Endothelial cell (in vitro differentiated cells): ENCODE data around the gene PTPRN. TPM values are rescaled to one million over a fixed set of nuclear protein-coding genes. Genes with fewer than 3 reads are reported as not detected.

Experiments
- DNase-seq: peaks from one replicate; pipeline ENCODE4 v3.0.0; 2021; ENCODE audit warnings: low spot score
- H3K27ac Mint-ChIP-seq: one replicate; pipeline ENCODE4 v1.8.0; 2021; ENCODE audit warnings: mixed read lengths, inconsistent platforms; ENCODE audit not compliant: unreplicated experiment
- H3K27me3 Mint-ChIP-seq: one replicate; pipeline ENCODE4 v1.8.0; 2021; ENCODE audit warnings: mild to moderate bottlenecking, moderate library complexity, mixed read lengths, inconsistent platforms; ENCODE audit not compliant: unreplicated experiment
- H3K36me3 Mint-ChIP-seq: one replicate; pipeline ENCODE4 v1.8.0; 2021; ENCODE audit warnings: mild to moderate bottlenecking, low read depth, mixed read lengths, inconsistent platforms; ENCODE audit not compliant: unreplicated experiment
- H3K4me1 Mint-ChIP-seq: one replicate; pipeline ENCODE4 v1.8.0; 2021; ENCODE audit warnings: mild to moderate bottlenecking, mixed read lengths, inconsistent platforms; ENCODE audit not compliant: unreplicated experiment
- H3K4me3 Mint-ChIP-seq: one replicate; pipeline ENCODE4 v1.8.0; 2021; ENCODE audit warnings: mild to moderate bottlenecking, mixed read lengths, inconsistent platforms; ENCODE audit not compliant: unreplicated experiment
- H3K9me3 Mint-ChIP-seq: one replicate; pipeline ENCODE4 v1.8.0; 2021; ENCODE audit warnings: mixed read lengths, inconsistent platforms; ENCODE audit not compliant: unreplicated experiment
- total RNA-seq: library from RNA; stranded (reverse); fragmentation: NEBNext Ultra II Directional; extraction: Animal tissue kit (Norgen Biotek cat#: 25700); gene quantifications from one replicate; pipeline ENCODE4 v1.2.1, GENCODE V29; 2021; ENCODE audit not compliant: unreplicated experiment
- TF ChIP-seq, protein P1 (sequence below): fragments of 200-600 bp; sonication (generic); IDR thresholded peaks from one replicate; pipeline ENCODE4 v1.5.0; 2021; ENCODE audit warnings: antibody characterized with exemption; ENCODE audit not compliant: unreplicated experiment

PTPRN gene
- total RNA-seq, 1 donor from 2014 or later = 1.1 TPM

DNA sequence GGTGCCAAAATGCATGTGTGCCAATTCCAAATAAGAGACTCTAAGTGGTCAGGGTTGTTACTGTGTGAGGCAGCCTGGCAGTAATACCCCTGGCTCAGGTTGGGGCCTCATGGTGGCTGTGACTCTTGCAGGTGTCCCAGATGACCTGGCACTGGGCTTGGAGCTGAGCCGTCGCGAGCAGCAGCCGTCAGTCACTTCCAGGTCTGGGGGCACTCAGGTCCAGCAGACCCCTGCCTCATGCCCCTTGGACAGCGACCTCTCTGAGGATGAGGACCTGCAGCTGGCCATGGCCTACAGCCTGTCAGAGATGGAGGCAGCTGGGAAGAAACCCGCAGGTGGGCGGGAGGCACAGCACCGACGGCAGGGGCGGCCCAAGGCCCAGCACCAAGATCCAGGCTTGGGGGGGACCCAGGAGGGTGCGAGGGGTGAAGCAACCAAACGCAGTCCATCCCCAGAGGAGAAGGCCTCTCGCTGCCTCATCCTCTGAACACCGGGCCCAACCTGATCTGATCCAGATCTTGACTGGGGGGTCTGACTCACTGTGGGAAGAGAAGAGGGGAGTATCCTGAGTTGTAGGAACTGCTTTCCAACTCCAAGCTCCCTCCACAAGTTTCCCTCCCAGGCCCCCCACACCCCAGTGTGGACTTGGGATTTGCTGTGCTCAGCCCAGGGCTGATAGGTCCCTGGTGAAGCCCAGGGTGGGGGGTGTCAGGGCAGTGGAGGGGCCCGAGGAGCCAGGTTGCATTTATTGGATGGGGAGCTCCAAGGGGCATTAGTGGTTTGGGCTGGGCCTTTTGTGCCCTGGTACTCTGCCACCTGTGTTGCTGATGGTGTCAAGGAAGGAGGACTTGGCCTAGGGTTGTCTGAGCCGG, 24.5 kb downstream of the PTPRN start:
- Mint-ChIP-seq H3K27ac (no peak overlapping the region), H3K27me3 (peaks cover 11% of the 10 kb centered on the region), H3K36me3 (peaks cover 22% of the 10 kb centered on the region), H3K9me3 (no peaks in the 10 kb centered on the region), H3K4me3 (no peak overlapping the region), H3K4me1 (peaks cover 5% of the 10 kb centered on the region)
- TF ChIP-seq, protein P1, sequence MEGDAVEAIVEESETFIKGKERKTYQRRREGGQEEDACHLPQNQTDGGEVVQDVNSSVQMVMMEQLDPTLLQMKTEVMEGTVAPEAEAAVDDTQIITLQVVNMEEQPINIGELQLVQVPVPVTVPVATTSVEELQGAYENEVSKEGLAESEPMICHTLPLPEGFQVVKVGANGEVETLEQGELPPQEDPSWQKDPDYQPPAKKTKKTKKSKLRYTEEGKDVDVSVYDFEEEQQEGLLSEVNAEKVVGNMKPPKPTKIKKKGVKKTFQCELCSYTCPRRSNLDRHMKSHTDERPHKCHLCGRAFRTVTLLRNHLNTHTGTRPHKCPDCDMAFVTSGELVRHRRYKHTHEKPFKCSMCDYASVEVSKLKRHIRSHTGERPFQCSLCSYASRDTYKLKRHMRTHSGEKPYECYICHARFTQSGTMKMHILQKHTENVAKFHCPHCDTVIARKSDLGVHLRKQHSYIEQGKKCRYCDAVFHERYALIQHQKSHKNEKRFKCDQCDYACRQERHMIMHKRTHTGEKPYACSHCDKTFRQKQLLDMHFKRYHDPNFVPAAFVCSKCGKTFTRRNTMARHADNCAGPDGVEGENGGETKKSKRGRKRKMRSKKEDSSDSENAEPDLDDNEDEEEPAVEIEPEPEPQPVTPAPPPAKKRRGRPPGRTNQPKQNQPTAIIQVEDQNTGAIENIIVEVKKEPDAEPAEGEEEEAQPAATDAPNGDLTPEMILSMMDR = no peak
- no peak for DNase-seq

GRCh38 chr2:219282943-219283581, 26.1 kb downstream of the PTPRN start:
- Mint-ChIP-seq H3K4me1 (peaks cover 13% of the 10 kb centered on the region), H3K9me3 (no peaks in the 10 kb centered on the region), H3K36me3 (peaks cover 22% of the 10 kb centered on the region), H3K4me3 (peak overlapping the region; percentile 3), H3K27ac (no peak overlapping the region), H3K27me3 (peaks cover 18% of the 10 kb centered on the region)
- TF ChIP-seq, protein P1 = no peak
- DNase-seq = no peak

DNA sequence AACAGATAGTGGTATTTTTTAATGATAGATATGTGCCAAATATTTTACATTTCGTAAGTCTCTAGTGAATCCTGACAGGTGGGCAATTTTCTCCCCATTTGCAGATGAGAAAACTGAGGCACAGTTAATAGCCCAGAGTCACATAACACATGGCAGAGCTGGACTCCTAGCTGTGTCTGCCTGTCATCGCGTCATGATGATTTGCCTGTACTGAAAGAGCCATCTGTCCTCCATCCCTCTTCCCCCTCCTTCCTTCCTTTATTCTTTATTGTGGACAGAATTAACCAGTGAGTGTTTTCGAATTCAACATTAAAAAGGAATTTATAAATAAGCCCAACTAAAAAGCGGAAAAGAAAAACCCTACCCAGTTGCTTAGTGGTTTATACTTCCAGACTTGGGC, 26.8 kb downstream of the PTPRN start:
- no peak overlapping the region for H3K4me3 Mint-ChIP-seq
- TF ChIP-seq, protein P1 = no peak
- peaks cover 22% of the 10 kb centered on the region for H3K36me3 Mint-ChIP-seq
- peaks cover 19% of the 10 kb centered on the region for H3K27me3 Mint-ChIP-seq
- no peak overlapping the region for H3K27ac Mint-ChIP-seq
- DNase-seq = no peak
- no peaks in the 10 kb centered on the region for H3K9me3 Mint-ChIP-seq
- H3K4me1 Mint-ChIP-seq = peaks cover 20% of the 10 kb centered on the region

- Mint-ChIP-seq H3K27me3 (peaks cover 15% of the 10 kb centered on the region), H3K36me3 (peaks cover 22% of the 10 kb centered on the region), H3K9me3 (no peaks in the 10 kb centered on the region), H3K27ac (no peak overlapping the region), H3K4me3 (no peak overlapping the region), H3K4me1 (peaks cover 21% of the 10 kb centered on the region)
- TF ChIP-seq, protein P1 = no peak
- no peak for DNase-seq
These were observed 27.6 kb downstream of the PTPRN start for GRCh38 chr2:219281588-219281987.

GRCh38 chr2:219280651-219281050, 28.6 kb downstream of the PTPRN start:
- Mint-ChIP-seq H3K4me3 (peak overlapping the region; percentile 74), H3K4me1 (peaks cover 21% of the 10 kb centered on the region), H3K27ac (no peak overlapping the region), H3K9me3 (no peaks in the 10 kb centered on the region), H3K36me3 (peaks cover 22% of the 10 kb centered on the region), H3K27me3 (peaks cover 15% of the 10 kb centered on the region)
- TF ChIP-seq, protein P1 = no peak
- no peak for DNase-seq
